Natural killer cell (primary cell): ENCODE results near the gene DLEC1. TPM values are rescaled to one million over a fixed set of nuclear protein-coding genes. Genes with fewer than 3 reads are reported as not detected.

Source experiments
- ATAC-seq, 3 donors: fragments of 150-1000 bp in 2 of 3; fragments of 200-7000 bp in 1 of 3; cut with Tn5 transposase; 1 replicate in 1 of 3; 2 replicates in 2 of 3; pipeline ENCODE4 v1.10.0; 2021; ENCODE audit warnings: mild to moderate bottlenecking in 2 of 3, moderate library complexity in 2 of 3
- DNase-seq, 2 donors: peaks; one replicate each; pipeline versions ENCODE4 v3.0.0 to v3.0.0-alpha.2; 2013 to 2021; ENCODE audit warnings: mixed read lengths in 1 of 2
- H3K27ac ChIP-seq: one replicate; pipeline ENCODE4 v1.5.1; 2013; ENCODE audit warnings: mild to moderate bottlenecking, low read length
- H3K27me3 ChIP-seq: one replicate; pipeline ENCODE4 v1.6.1; 2013; ENCODE audit warnings: low read length; ENCODE audit not compliant: control insufficient read depth, insufficient read depth
- H3K36me3 ChIP-seq: one replicate; pipeline ENCODE4 v1.6.1; 2013; ENCODE audit warnings: low read length; ENCODE audit not compliant: control insufficient read depth, insufficient read depth
- H3K4me1 ChIP-seq: one replicate; pipeline ENCODE4 v1.6.1; 2013; ENCODE audit warnings: low read length; ENCODE audit not compliant: control insufficient read depth, insufficient read depth
- H3K4me3 ChIP-seq: one replicate; pipeline ENCODE4 v1.5.1; 2013; ENCODE audit warnings: low read length
- H3K9me3 ChIP-seq: one replicate; pipeline ENCODE4 v1.6.1; 2013; ENCODE audit warnings: low read length; ENCODE audit not compliant: control insufficient read depth, insufficient read depth
- H3K27ac Mint-ChIP-seq, 2 donors: one replicate each; pipeline ENCODE4 v1.8.0; 2022; ENCODE audit warnings: mild to moderate bottlenecking in 2 of 2, mixed read lengths in 2 of 2, moderate library complexity in 1 of 2
- H3K27me3 Mint-ChIP-seq, 2 donors: one replicate each; pipeline ENCODE4 v1.8.0; 2022; ENCODE audit warnings: low read depth in 2 of 2, mixed read lengths in 2 of 2
- H3K36me3 Mint-ChIP-seq: one replicate; pipeline ENCODE4 v1.8.0; 2022; ENCODE audit warnings: mixed read lengths
- H3K4me1 Mint-ChIP-seq, 2 donors: one replicate each; pipeline ENCODE4 v1.8.0; 2022; ENCODE audit warnings: mixed read lengths in 2 of 2
- H3K4me3 Mint-ChIP-seq: one replicate; pipeline ENCODE4 v1.8.0; 2022; ENCODE audit warnings: mild to moderate bottlenecking, moderate library complexity, mixed read lengths
- H3K9me3 Mint-ChIP-seq, 2 donors: one replicate each; pipeline ENCODE4 v1.8.0; 2022; ENCODE audit warnings: mixed read lengths in 2 of 2
- CTCF ChIP-seq: fragments of 200-600 bp; IDR thresholded peaks from one replicate; pipeline ENCODE4 v1.8.0; 2022; ENCODE audit warnings: antibody characterized with exemption
- WGBS: methylation state at CpG from one replicate; pipeline ENCODE4 v1.1.7; 2013; ENCODE audit warnings: missing lambda C conversion rate; ENCODE audit not compliant: insufficient coverage; 5-methylcytosine and 5-hydroxymethylcytosine counted together
- intact Hi-C: fragments of 100-400 bp; cut with micrococcal nuclease; formaldehyde crosslinking; loops from one replicate; pipeline ENCODE4 v1.14.2; 2022
- total RNA-seq, 4 donors: library from RNA; stranded (reverse); fragments of 120-200 nt in 1 of 4; gene quantifications; one replicate each; pipeline versions ENCODE4 v1.2.3 to v1.2.4, GENCODE V29; 2013 to 2022

The DLEC1 gene
- total RNA-seq, 3 donors from 2014 or later (not counting 1 experiment from before 2014, with no cell fraction given), result 6.1 to 7.5 (median 7.0) TPM

- TF ChIP-seq CTCF, result no peak
- Mint-ChIP-seq H3K27ac (peak overlapping the region; percentile 90 to 99), H3K4me1 (peaks cover 22 to 57% of the 10 kb centered on the region in 2 donors), H3K4me3 (peak overlapping the region; percentile 92), H3K27me3 (peaks cover 0 to under 1% of the 10 kb centered on the region in 2 donors), H3K9me3 (no peaks in the 10 kb centered on the region), H3K36me3 (no peaks in the 10 kb centered on the region)
- no peak for DNase-seq
- no peak overlapping the region for H3K4me3 ChIP-seq
- intact Hi-C loops, result no loop called here
- ATAC-seq, result peak in 1 of 3 donors; percentile 3
- H3K9me3 ChIP-seq, result no peaks in the 10 kb centered on the region
- WGBS, result 86% methylated on average over 6 of the region's 6 CpGs
- H3K27me3 ChIP-seq, result no peaks in the 10 kb centered on the region
- peaks cover 32% of the 10 kb centered on the region for H3K4me1 ChIP-seq
- H3K36me3 ChIP-seq, result peaks cover 3% of the 10 kb centered on the region
- peak overlapping the region; percentile 90 for H3K27ac ChIP-seq
Observed at GRCh38 chr3:38022896-38023709, 15.9 kb upstream of the DLEC1 start.

DNA sequence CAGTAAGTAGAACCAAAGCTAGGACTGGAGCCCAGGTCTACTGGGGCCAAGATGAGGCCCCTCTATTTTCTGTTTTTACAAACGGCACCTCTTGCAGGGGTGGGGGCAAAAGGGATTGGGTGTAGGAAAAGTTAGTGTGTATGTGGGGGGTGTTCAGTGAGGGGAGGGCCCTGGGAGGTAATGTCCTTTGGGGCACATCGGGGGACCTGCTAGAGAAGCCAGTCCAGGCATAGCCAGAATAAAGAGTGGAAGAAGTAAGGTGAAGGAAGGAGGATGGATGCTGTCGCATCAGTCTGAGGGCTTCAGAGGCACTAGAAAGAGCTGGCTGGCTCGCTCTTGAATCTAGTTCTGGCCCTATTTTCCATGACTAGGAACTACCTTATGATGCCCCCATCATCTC is 12.2 kb upstream of the DLEC1 start:
- Mint-ChIP-seq H3K9me3 (no peaks in the 10 kb centered on the region), H3K4me1 (peaks cover 27 to 53% of the 10 kb centered on the region in 2 donors), H3K27me3 (peaks cover 11 to 14% of the 10 kb centered on the region in 2 donors), H3K36me3 (no peaks in the 10 kb centered on the region), H3K4me3 (no peak overlapping the region), H3K27ac (no peak overlapping the region)
- Histone ChIP-seq H3K9me3 (no peaks in the 10 kb centered on the region), H3K4me1 (peaks cover 59% of the 10 kb centered on the region), H3K4me3 (no peak overlapping the region), H3K27ac (no peak overlapping the region), H3K36me3 (no peaks in the 10 kb centered on the region), H3K27me3 (peaks cover 20% of the 10 kb centered on the region)
- 66% methylated on average over 3 of the region's 4 CpGs for WGBS
- no peak for TF ChIP-seq CTCF
- ATAC-seq (no peak), DNase-seq (no peak)
- intact Hi-C loops, result no loop called here

GRCh38 chr3:38027466-38028465 is 11.2 kb upstream of the DLEC1 start:
- ATAC-seq (no peak), DNase-seq (no peak)
- H3K27ac Mint-ChIP-seq, result peak overlapping the region in 1 of 2 donors; percentile 42
- H3K27me3 ChIP-seq, result peaks cover 20% of the 10 kb centered on the region
- no peaks in the 10 kb centered on the region for H3K9me3 ChIP-seq
- peaks cover 55% of the 10 kb centered on the region for H3K4me1 ChIP-seq
- H3K36me3 Mint-ChIP-seq, result no peaks in the 10 kb centered on the region
- H3K4me1 Mint-ChIP-seq, result peaks cover 23 to 47% of the 10 kb centered on the region in 2 donors
- H3K27me3 Mint-ChIP-seq, result peaks cover 11 to 14% of the 10 kb centered on the region in 2 donors
- H3K4me3 ChIP-seq, result no peak overlapping the region
- H3K9me3 Mint-ChIP-seq, result no peaks in the 10 kb centered on the region
- WGBS, result 97% methylated on average over 6 of the region's 6 CpGs
- H3K27ac ChIP-seq, result no peak overlapping the region
- no peak for TF ChIP-seq CTCF
- no peaks in the 10 kb centered on the region for H3K36me3 ChIP-seq
- intact Hi-C loops, result no loop called here
- H3K4me3 Mint-ChIP-seq, result peak overlapping the region; percentile 80
